MV-4-11 (cell line): ENCODE data around the gene KIF3A.

Source experiments
- DNase-seq: peaks from one replicate; lab custom pipeline; 2025; lab: John Stamatoyannopoulos, UW

The KIF3A gene

DNA sequence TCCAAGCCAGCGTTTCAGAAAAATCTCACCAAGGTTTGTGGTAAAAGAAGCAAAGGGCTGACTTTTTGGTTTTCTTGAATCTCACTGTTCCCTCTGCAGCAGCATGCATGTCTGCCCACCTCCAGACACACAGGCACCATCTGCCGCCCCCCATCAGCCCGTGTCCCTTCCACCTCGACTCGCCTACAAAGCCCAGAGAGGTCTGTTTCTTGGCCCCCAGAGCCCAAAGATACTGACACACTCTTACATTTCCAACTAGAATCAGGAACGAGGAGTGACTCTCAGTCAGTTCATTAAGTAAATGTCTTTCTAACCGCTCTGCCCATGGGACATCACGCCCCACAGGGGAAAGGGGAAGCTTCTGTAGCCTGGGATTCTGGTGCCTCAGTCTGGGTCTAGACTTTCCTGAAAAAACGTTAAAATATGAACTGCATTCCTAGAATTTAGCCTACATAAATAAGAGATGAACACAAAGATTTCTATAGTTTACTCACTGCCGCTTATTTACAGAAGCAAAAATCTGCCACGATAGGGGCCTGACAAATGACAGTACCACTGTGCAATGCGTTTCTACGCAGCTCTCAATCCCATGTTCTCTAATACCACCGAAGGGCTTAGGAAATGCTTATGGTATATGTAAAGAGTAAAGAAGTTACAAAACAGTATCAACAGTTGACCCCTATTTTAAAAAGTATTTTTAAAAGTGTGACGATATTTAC lies 59.5 kb downstream of the KIF3A start:
- DNase-seq, result no peak

DNA sequence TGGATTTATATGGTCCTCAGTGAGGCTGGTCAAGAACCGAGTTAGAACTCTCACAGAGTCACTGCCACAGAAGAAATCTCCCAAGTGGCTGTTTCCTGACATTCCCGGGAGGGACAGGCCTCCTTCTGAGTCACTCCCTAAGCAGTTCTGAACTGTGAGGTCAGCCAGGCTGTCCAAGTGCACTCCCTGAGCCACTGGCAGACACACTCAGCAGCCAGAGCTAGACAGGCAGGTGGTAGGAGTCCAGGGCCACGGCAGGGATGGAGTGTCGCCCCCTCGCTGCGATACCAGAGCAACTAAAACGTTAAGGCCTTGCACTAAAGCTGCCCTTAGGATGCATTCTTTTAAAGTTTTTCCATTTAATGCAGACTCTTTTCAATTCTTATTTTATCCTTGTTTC lies 60.2 kb downstream of the KIF3A start:
- no peak for DNase-seq

DNA sequence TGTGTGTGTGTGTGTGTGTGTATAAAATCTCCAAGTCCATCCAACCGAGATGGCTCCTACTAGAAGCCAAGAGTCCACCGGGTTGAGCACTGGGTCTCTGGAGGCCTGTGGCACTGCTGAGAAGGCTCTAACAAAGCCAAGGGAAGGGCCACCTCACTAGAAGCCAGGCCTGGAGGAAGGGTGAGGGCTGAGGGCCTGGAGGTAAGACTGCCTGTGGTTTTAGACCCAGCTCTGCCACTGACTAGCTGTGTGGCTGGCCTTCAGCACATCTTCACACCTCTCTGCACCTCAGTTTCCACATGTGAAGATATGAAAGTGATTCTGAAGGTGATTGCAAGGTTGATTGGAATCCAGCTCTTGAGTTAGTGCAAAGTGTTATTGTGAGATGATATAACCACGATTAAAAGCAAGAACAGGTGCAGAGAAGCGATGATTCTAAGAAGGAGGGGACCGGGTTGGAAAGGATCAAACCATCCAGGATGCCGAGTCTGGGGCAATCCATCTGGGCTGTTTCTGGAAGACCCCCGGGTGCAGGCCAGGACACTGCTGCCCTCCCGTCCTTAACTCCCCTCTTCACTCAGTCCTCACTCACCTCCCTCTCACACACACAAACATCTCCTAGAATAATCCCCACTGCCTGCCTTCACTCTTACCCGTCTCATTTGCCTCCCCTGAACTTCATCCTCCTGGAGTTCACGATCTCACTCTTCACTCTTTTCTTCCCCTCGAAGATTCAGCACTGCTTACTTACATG lies 61.2 kb downstream of the KIF3A start:
- DNase-seq, result no peak

DNA sequence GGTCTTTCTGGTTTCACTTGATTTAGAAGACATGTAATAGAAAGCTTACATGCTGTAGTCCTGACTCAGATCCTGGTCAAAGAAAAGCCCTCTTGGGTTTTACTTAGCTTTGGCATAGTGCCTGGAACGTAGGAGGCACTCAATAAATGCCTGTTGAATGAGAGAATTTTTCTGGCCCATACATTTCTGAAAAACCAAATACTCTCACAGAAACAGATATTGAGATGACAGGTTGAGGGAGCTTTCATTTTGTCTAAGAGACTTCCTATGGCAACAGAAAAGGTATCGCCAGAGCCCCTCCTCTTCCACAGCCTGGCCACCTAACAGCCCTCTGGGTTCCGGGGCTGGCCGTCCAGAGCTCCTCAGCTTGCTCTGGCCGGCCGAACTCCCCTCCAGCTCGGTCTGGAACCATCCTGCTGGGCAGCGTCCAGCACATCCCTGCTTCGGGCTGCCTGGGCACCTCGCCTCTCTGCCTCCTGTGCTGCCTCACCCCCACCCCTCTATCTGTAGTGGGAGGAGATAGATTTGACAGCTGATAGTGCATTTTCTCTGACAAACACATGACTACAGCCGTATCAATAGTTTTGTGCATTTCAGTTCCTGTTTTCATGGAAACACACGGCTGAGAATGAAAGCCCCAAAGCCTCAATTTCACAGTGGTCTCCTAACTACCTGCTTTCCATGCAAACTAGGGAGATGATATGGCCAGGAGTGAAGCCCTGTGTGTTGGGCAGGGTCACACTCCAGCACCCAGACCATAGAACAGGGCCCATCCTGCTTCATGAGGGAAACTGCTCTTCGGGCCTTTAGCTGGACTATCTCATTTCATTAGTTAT lies 62.5 kb downstream of the KIF3A start:
- DNase-seq, result no peak

DNA sequence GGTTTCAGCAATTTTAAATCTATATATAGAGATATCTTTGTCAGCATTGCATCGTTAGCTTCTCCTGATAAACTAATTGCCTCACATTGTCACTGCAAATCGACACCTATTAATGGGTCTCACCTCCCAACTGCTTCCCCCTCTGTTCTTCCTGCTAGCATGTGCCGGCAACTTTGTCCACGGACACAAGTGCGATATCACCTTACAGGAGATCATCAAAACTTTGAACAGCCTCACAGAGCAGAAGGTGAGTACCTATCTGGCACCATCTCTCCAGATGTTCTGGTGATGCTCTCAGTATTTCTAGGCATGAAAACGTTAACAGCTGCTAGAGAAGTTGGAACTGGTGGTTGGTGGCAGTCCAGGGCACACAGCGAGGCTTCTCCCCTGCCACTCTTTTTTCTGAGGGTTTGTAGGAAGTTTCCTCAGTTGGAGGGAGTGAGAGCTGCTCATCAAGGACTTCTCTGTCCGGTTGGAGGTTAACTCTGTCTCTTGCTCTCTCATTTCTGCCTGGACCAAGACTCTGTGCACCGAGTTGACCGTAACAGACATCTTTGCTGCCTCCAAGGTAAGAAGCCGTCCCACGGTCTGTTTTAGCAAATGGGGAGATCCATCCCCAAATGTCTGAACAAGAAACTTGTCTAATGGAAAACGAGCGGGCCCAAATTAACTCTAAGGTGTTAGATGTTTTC lies 63.3 kb downstream of the KIF3A start, which contains the start of gene IL4:
Gene IL4 (plus strand): TSS at position 51 of the 692 bp plus-strand sequence. CDS start 62 bp downstream, at position 113.
- no peak for DNase-seq

DNA sequence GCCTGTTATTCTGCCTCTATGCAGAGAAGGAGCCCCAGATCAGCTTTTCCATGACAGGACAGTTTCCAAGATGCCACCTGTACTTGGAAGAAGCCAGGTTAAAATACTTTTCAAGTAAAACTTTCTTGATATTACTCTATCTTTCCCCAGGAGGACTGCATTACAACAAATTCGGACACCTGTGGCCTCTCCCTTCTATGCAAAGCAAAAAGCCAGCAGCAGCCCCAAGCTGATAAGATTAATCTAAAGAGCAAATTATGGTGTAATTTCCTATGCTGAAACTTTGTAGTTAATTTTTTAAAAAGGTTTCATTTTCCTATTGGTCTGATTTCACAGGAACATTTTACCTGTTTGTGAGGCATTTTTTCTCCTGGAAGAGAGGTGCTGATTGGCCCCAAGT lies 63.9 kb downstream of the KIF3A start:
- DNase-seq, result no peak

DNA sequence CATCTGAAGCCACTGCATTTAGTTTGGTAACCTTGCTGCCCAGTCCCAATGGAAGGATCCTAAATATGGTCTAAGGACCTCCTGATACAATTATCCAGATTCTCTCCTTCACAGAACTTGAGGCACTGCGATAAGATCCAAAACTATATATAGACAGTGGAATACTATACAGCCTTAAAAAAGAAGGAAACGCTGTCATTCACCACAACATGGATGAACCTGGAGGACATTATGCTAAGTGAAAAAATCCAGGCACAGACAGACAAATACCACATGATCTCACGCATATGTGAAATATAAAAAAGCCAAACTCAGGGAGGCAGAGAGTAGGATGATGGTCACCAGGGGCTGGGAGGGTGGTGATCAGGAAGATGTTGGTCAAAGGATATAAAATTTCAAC lies 66.3 kb downstream of the KIF3A start:
- no peak for DNase-seq

DNA sequence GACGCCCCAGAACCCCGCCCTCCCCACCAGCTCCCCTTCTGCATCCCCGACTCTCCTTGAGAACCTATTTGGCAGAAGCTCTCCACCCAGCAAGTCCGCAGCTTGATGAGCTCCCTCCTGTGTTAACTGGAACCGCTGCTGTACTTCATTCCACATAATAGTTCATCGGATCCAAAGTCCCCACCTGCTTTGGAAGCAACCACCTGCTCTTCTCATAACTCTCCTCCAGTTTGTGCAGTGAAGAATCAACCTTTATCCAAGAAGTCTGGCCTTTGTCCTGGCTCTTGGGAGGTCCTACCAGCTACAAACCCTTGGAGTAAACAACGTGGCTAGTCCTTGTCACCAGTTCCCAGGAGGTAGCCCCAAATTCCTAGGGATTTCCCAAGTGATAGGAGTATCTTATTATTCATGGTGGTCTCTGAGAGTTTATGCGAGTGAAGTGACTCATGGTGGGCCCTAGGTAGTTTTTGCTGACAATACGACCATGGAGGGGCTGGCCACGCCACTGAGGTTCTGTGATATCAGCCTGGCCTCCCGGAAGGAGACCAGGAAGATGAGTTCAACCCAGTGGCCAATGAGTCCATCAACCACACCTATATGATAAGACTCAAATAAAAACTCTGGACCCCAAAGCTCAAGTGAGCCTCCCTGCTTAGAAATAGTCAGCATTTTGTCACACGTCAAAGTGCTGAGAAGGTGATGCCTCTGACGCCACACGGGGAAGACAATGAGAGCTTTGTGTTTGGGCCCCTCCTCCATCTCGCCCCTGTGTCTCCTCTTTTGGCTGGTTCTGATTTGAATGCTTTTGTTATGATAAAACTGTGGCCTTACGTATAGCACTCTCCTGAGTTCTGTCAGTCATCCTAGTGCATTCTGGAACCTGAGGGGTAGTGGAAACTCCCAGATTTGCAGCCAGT lies 67.1 kb downstream of the KIF3A start:
- DNase-seq, result no peak

DNA sequence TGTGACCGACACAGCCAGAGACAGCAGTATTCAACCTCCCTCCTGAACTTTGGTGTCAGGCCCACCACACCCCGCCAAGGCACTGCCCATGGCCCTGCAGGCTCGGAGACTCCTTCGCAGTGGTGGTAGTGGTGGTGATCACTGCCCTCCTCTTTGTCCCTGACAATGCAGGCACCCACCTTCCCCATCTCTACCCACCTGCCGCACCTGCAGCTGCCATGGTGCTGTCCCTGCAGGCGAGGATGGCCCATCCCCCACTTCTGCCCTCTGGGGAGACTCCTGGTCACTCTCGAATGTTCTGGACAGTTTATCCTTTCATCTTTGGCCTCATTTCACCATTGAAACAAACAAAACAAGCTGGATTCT lies 67.9 kb downstream of the KIF3A start:
- no peak for DNase-seq

DNA sequence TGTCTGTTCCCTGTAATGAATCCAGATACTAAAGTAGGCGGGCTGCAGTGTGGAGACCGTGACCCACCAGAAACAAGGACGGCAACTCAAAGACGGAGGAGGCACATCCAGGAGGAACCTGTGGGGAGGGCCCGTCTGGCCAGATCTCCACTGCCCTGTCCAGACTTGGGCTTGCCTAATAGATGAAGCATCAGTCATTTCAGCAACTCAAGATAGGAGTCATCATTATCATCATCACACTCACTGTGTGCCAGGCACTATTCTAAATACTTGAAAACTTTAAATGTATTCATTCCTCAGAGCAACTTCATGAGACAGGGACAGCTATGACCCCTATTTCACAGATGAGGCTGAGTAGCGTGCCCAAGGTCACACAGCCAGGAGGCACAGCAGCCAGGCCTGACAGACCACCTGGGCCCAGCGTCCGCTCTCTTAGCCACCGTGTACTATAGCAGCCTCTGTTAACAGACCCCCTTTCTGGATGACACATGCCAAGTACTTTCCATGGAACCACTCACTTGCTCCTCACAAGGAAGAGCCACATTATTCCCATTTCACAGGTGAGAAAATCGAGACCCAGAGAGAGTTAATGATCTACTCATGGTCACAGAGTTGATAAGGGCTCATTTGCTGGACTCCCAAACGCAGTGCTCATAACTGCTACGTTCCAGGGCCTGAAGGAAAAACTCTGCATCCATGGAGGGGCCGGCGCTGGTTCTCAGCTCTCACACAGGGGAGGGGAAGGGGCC lies 68.5 kb downstream of the KIF3A start:
- DNase-seq, result no peak

DNA sequence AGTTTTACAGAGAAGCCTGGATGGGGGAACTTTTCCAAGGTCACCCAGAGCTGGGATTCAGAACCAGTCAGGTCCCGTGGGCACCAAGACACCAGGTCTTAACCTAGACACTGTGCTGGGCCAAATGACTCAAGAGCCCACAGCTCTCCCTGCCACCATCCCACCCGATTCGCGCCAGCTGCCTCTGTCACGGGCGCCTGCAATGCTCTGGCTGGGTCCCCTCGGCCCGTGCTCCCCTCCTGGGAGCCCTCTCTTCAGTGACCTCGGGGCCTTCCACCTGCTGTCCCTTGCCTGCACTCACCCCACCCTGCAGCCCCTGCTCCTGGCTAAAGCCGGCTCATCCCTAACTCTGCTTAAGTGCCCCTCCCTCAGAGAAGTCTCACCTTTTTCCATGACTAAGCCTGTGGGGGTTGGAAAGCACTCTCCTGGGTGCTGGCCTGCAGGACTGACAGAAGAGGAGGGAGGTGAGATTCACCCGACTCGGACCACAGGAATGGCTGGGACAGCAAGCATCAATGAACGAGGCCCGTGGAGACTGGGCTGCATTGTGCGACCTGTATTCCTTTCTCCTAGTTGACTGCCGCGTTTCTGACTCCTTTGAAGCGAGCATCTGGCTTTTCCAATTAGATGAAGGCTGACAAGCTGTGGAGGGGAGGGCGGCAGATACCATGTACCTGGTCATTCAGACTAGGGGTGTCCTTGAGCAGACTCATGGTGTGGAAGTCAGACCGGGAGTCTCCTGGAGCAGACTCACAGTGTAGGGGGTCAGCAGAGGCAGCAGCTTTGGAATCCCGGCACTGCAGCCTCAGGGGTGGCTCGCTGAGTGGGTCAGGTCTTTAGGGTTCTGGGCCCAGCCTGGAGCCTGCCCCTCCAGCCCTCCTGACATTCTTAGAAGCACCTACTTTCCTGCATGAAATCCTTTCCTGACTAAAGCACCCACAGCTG lies 69.3 kb downstream of the KIF3A start:
- no peak for DNase-seq

DNA sequence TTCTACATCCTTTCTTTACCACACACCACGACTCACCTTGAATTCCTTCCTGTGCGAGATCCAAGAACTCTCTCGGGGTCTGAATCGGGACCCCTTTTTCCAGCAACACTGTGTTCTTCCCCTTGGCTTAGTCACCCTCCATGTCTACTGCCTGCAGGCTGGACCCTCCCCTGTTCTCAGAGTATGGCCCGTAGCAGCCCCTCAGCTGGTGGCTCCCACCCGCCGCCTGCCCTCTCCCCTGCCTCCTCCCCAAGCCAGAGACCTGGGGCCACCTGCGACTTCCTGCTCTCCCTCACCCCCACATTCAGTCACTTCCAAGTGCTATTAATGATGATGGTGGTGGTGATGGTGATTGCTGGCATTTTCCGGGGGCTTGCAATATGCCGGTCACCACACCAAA lies 70.0 kb downstream of the KIF3A start:
- no peak for DNase-seq

DNA sequence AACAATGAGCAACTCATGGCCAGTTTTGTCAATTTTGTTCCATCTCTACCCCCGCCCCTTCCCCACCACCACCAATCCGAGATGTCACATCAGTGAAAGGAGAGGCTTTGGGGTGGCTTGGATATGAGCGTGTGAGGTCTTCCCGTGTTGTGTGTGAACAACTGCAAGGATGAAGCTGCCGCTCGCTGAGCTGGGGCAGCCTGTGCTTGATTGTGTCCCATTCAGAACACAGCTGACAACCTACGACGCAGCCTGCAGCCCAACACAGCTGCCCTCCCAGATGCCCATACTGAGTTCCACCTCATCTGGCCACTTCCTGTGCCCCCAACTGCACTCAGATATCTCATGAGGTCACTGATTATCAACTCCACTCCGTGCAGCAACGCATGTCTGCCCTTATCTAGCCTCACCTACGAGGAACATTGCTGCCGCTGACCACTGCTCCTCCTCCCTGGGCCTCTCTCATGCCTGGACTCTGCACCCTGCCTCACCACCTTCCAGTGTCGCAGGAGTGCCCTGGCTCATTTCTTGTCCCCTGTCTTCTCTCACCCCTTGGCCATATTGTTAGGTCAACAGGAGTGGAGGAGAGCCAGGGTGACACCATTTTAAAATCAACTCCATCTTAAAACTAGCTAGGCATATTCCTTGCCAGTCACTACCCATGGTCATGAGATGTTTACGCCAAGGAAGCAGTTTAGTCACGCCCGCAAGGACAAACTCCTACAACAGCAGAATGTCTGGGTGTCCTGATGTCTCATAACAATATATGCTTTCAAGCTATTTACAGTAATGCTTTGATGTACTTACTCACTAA lies 70.8 kb downstream of the KIF3A start:
- no peak for DNase-seq

DNA sequence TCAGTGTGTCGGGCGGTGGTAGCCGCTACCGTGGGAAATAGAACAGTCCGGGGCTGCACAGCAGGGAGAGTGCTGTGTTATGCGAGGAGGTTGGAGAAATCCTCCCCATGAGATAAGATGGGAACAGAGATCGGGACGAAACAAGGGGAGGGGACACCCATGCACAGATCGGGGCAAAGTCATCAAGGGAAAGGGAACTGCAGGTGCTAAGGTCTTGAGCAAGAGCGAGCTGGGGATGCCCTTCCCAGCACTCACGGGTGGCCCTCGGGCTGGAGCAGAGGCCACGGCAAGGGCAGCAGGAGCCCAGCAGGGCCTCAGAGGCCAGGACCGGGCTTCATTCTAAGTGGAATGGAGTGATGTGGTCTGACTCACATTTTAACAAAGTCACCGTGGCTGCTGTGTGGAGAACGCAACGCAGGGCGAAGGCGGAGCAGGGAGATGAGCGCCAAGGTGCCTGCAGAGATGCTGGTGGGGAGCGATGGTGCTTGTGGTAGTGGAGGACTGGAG lies 71.7 kb downstream of the KIF3A start:
- no peak for DNase-seq

DNA sequence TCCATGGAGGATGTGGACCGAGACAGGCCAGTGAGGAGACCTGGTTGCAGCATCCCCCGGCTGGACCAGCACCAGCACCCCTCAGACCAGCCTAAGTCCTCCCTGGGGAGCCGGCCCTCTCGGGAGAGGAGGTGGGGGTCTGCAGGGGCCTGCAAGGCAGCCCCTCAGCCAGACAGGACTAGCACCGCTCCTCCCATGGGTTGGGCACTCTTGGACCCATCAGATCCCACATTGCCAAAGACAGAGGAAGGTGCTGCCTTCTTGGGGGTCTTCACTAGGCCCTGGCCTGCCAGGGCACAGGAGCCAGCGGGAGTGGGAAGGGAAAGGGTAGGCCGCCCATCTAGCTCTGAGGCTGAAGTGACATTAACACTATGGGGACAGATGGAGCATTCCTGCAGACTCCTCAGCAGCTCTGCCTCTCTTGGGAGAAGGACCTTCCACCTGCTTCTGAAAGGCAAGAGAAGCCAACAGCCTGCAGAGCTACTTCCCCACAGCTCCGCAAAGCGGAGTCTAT lies 72.6 kb downstream of the KIF3A start:
- DNase-seq, result no peak

DNA sequence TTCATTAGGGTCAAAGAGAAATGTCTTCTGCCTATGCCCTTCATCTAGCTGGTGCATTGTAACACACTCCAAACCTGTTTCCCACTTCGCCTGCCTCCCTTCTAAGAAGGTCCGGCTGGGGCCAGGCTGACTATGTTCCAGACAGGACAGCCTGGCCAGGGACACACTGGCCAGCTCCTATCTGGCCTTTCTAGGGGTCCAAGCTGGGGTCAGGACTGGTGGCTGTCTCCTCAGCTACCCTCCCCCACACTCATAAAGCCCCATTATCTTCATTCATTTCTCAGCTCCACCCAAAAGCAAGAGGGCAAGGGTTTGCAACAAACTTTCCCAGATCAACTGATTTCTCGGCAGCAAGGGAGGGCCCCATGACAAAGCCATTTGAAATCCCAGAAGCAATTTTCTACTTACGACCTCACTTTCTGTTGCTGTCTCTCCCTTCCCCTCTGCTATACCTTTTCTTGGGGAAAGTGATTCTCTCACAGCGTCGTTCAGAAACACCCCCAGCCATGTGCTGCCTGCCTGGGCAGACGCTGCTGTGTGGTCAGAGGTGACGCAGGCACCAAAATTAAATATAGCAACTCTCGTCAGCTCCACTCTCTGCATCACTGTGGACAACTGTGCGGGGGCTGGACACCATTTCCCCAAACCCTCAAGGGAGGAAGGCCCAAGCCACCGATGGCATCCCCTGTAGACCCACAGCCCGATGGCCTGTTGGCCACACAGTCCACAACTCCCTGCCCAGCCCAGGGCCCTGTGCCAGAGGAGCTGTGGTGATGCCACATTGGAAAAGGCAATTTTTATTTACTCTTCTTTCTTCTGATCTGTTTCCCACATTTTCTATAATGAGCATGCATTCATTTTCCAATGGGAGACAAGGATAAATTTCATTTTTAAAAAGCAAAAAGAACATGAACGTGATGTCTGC lies 73.3 kb downstream of the KIF3A start:
- DNase-seq, result no peak
